NCI-H187 (cell line): ENCODE measurements around the gene ENPEP.

Experiments used
- DNase-seq, 2 experiments: peaks; one replicate each; lab custom pipeline; 2025; lab: John Stamatoyannopoulos, UW

ENPEP gene

GRCh38 chr4:110610620-110610939 lies 134.6 kb downstream of the ENPEP start:
- no peak for DNase-seq

- no peak for DNase-seq
Measured at GRCh38 chr4:110610940-110611831, 135.2 kb downstream of the ENPEP start.

- no peak for DNase-seq
Measured at GRCh38 chr4:110611968-110612447, 136.1 kb downstream of the ENPEP start.

GRCh38 chr4:110612631-110613269 lies 136.8 kb downstream of the ENPEP start:
- no peak for DNase-seq

- no peak for DNase-seq
Measured at GRCh38 chr4:110613745-110614144, 137.8 kb downstream of the ENPEP start.

GRCh38 chr4:110614173-110614963 lies 138.4 kb downstream of the ENPEP start:
- no peak for DNase-seq
